Measurements from ENCODE around the gene TMEM170B.

TMEM170B gene

GRCh38 chr6:11625302-11625701, 87.8 kb downstream of the TMEM170B start:
- Histone ChIP-seq H3F3A (ENCODE audit: low read depth) (no peaks in the 10 kb centered on the region), H4K20me1 (ENCODE audit: insufficient read depth, low read length, poor library complexity, severe bottlenecking) (no peaks in the 10 kb centered on the region), H3K9me2 (replicated peaks; ENCODE audit: low read depth, low read length) (no peaks in the 10 kb centered on the region), H2AFZ (ENCODE audit: low read length) (no peak overlapping the region), H3K79me2 (ENCODE audit: insufficient read depth, low read length) (no peaks in the 10 kb centered on the region), H3K27me3 (ENCODE audit: insufficient read depth, low read length, poor library complexity, severe bottlenecking) (no peaks in the 10 kb centered on the region), H3K9ac (ENCODE audit: low read depth, low read length, poor library complexity, severe bottlenecking) (no peak overlapping the region), H3K4me3 (ENCODE audit: low read length, poor library complexity, severe bottlenecking) (no peak overlapping the region), H3K4me2 (ENCODE audit: low read depth, low read length, poor library complexity, severe bottlenecking) (no peak overlapping the region), H3K4me1 (ENCODE audit: insufficient read depth, low read length, poor library complexity, severe bottlenecking) (no peaks in the 10 kb centered on the region), H3K36me3 (ENCODE audit: insufficient read depth, low read length) (no peaks in the 10 kb centered on the region), H3K9me3 (ENCODE audit: insufficient read depth, low read depth, low read length) (no peaks in the 10 kb centered on the region)
- TF ChIP-seq CTCF (conservative IDR thresholded peaks at IDR 0.05; ENCODE audit: low read length): no peak
- no peak for TF ChIP-seq EZH2phosphoT487 (IDR thresholded peaks at IDR 0.05; ENCODE audit: borderline replicate concordance)

- H3K4me2 ChIP-seq (ENCODE audit: low read depth, low read length, poor library complexity, severe bottlenecking): no peak overlapping the region
- no peaks in the 10 kb centered on the region for H3K27me3 ChIP-seq (ENCODE audit: insufficient read depth, low read length, poor library complexity, severe bottlenecking)
- H3K4me1 ChIP-seq (ENCODE audit: insufficient read depth, low read length, poor library complexity, severe bottlenecking): no peaks in the 10 kb centered on the region
- TF ChIP-seq CTCF (conservative IDR thresholded peaks at IDR 0.05; ENCODE audit: low read length): no peak
- TF ChIP-seq EZH2phosphoT487 (IDR thresholded peaks at IDR 0.05; ENCODE audit: borderline replicate concordance): no peak
- no peaks in the 10 kb centered on the region for H3K36me3 ChIP-seq (ENCODE audit: insufficient read depth, low read length)
- no peaks in the 10 kb centered on the region for H3K9me2 ChIP-seq (replicated peaks; ENCODE audit: low read depth, low read length)
- H2AFZ ChIP-seq (ENCODE audit: low read length): no peak overlapping the region
- no peaks in the 10 kb centered on the region for H4K20me1 ChIP-seq (ENCODE audit: insufficient read depth, low read length, poor library complexity, severe bottlenecking)
- H3K9me3 ChIP-seq (ENCODE audit: insufficient read depth, low read depth, low read length): no peaks in the 10 kb centered on the region
- H3F3A ChIP-seq (ENCODE audit: low read depth): no peaks in the 10 kb centered on the region
- no peak overlapping the region for H3K9ac ChIP-seq (ENCODE audit: low read depth, low read length, poor library complexity, severe bottlenecking)
- H3K4me3 ChIP-seq (ENCODE audit: low read length, poor library complexity, severe bottlenecking): no peak overlapping the region
- no peaks in the 10 kb centered on the region for H3K79me2 ChIP-seq (ENCODE audit: insufficient read depth, low read length)
These were observed 88.8 kb downstream of the TMEM170B start for GRCh38 chr6:11626356-11626755.

- H3K9me3 ChIP-seq (ENCODE audit: insufficient read depth, low read depth, low read length): no peaks in the 10 kb centered on the region
- no peaks in the 10 kb centered on the region for H3K9me2 ChIP-seq (replicated peaks; ENCODE audit: low read depth, low read length)
- H4K20me1 ChIP-seq (ENCODE audit: insufficient read depth, low read length, poor library complexity, severe bottlenecking): no peaks in the 10 kb centered on the region
- H3K9ac ChIP-seq (ENCODE audit: low read depth, low read length, poor library complexity, severe bottlenecking): no peak overlapping the region
- H2AFZ ChIP-seq (ENCODE audit: low read length): no peak overlapping the region
- no peak for TF ChIP-seq CTCF (conservative IDR thresholded peaks at IDR 0.05; ENCODE audit: low read length)
- no peak for TF ChIP-seq EZH2phosphoT487 (IDR thresholded peaks at IDR 0.05; ENCODE audit: borderline replicate concordance)
- H3K4me2 ChIP-seq (ENCODE audit: low read depth, low read length, poor library complexity, severe bottlenecking): no peak overlapping the region
- no peaks in the 10 kb centered on the region for H3F3A ChIP-seq (ENCODE audit: low read depth)
- no peak overlapping the region for H3K4me3 ChIP-seq (ENCODE audit: low read length, poor library complexity, severe bottlenecking)
- H3K4me1 ChIP-seq (ENCODE audit: insufficient read depth, low read length, poor library complexity, severe bottlenecking): no peaks in the 10 kb centered on the region
- no peaks in the 10 kb centered on the region for H3K27me3 ChIP-seq (ENCODE audit: insufficient read depth, low read length, poor library complexity, severe bottlenecking)
- no peaks in the 10 kb centered on the region for H3K36me3 ChIP-seq (ENCODE audit: insufficient read depth, low read length)
- no peaks in the 10 kb centered on the region for H3K79me2 ChIP-seq (ENCODE audit: insufficient read depth, low read length)
These were observed 91.0 kb downstream of the TMEM170B start for GRCh38 chr6:11628562-11628961.

Data from Loucy (cell line).